ENCODE data around the gene MTRFR.
"Not testable (repeated sequence)": the region's sequence is repeated elsewhere in the genome, so short reads cannot be mapped to it uniquely, and the experiment has no call there.

The MTRFR gene

DNA sequence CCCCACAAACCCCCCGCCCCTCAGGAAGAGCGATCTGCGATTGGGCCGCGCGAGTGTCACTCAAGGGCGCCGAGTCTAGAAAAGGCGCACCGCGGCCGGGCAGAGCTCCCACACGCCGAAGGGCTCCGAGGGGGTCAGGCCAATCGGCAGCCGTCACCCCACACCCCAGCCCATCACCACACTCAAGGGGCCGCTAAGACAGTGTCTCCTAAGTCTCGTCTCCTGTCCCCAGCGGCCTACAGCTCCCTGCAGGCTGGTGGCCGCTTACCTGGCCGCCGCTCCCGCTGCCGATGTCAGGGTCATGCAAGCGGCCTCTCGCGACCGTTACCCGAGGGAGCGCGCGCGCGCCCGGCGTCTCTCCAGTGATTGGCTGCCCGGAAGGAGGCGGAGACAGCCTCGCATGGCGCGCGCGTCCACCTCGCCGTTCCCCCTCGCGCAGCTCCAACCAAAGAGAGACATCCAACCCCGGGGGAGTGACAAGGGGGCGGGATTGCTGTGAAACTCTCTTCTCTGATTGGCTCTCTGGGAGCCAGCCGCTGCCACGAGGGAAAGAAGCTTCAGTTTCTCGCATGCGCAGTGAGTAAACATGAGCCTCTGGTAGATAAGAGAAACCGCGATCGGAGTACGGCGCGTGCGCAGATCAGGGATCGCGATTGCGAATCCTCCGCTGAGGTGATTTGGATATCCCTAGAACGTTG is at the start of gene MTRFR, which contains the start of gene MPHOSPH9:
TSS of gene MTRFR (plus strand) at position 630 of the 698 bp plus-strand sequence. CDS start 20,239 bp downstream, outside the sequence.
TSS of gene MPHOSPH9 (minus strand) at position 335 of the 698 bp plus-strand sequence. CDS start 2,777 bp downstream, outside the sequence.
- DNase-seq (ENCODE audit: low read depth in 2 of 2): peak; percentile 97

GRCh38 chr12:123187637-123188036 is 45.6 kb upstream of the MTRFR start:
- DNase-seq (ENCODE audit: low read depth in 2 of 2): no peak

GRCh38 chr12:123199936-123200335 is 33.3 kb upstream of the MTRFR start:
- DNase-seq (ENCODE audit: low read depth in 2 of 2): no peak

GRCh38 chr12:123200414-123200813 is 32.8 kb upstream of the MTRFR start:
- DNase-seq (ENCODE audit: low read depth in 2 of 2): no peak

- not testable (repeated sequence) for DNase-seq (ENCODE audit: low read depth in 2 of 2)
These were observed 26.4 kb upstream of the MTRFR start for GRCh38 chr12:123206794-123207193.

- not testable (repeated sequence) for DNase-seq (ENCODE audit: low read depth in 2 of 2)
These were observed 25.4 kb upstream of the MTRFR start for GRCh38 chr12:123207815-123208214.

DNA sequence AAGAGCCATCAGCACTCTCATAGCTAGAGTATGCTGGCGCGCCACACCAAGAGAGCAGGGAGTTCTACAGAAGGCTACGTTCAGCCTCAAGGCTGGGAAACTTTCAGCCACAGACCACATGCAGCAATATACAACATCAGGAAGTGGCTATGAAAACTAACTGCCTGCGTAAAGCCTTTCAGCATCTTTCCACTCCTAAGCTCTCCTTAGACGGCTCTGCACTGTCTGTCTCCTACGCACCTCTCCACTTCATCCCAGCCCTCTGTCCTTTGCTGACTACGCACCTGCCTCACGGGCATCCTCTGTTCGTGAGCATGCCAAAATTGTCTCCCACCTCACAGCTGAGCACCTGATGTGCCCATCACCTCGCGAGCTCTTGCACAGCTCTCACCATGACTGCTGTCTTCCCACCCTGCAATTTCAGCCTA is 10.0 kb upstream of the MTRFR start:
- peak in 1 of 2 experiments; percentile 52 for DNase-seq (ENCODE audit: low read depth in 2 of 2)

- DNase-seq (ENCODE audit: low read depth in 2 of 2): no peak
These were observed 7.8 kb upstream of the MTRFR start for GRCh38 chr12:123225443-123225842.

- no peak for DNase-seq (ENCODE audit: low read depth in 2 of 2)
These were observed 5.5 kb upstream of the MTRFR start for GRCh38 chr12:123227581-123228258.

DNA sequence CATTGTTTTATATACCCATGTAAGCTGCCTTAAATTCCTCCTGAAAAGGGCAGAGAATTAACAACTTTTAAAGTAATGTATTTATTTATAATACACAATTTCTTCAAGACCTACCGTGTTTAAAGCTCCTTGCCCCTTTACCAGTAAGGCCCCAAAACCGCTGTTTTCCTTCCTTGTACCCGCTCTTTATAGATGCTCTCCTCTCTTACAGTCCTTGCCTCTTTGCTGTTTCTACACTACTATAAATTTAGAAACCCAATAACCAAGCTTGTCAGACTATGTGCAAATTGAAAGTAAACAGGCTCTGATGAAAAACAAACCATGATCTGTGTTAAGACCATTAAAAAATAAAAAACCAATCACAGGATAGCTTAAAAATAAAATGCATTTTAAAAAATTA is 4.2 kb upstream of the MTRFR start:
- no peak for DNase-seq (ENCODE audit: low read depth in 2 of 2)

GRCh38 chr12:123231931-123232330 is 1.3 kb upstream of the MTRFR start:
- DNase-seq (ENCODE audit: low read depth in 2 of 2): no peak

- no peak for DNase-seq (ENCODE audit: low read depth in 2 of 2)
These were observed 797 bp upstream of the MTRFR start for GRCh38 chr12:123232472-123232806.

DNA sequence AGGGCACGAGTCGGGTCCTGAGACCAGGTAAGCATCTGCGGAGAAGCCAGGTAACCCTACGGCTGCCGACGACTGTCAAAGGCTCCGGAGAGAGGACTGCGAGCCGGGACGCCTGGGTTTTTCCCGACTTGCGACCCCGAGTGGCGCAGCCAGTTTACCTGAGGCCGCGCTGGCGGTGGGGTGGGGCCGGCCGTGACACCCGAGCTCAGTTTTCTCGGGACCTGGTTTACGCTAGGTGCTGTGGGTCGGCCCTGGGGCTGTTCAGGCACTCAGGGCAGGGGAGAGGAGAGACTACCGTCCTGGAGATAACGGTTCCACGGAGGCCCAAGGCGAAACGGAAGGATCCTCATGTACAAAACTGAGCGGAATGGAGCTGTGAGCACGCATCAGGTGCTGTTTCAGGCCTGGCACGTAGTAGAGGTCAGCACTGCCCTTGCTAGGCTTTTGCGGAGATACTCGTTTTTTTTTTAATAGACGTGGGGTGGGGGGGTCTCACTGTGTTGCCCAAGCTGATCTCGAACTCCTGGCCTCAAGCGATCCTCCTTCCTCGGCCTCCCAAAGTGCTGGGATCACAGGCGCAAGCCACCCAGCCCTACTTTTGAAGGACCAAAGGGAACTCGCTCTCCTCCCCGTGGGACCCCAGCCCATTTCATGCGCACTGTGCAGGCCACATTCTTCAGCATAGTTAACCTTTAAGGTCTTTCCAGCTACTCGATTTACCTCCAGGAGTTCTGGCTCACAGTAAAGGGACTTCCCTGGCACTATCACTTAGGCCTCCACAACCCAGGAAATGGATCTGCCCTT is 471 bp downstream of the MTRFR start:
- DNase-seq (ENCODE audit: low read depth in 2 of 2): no peak

DNA sequence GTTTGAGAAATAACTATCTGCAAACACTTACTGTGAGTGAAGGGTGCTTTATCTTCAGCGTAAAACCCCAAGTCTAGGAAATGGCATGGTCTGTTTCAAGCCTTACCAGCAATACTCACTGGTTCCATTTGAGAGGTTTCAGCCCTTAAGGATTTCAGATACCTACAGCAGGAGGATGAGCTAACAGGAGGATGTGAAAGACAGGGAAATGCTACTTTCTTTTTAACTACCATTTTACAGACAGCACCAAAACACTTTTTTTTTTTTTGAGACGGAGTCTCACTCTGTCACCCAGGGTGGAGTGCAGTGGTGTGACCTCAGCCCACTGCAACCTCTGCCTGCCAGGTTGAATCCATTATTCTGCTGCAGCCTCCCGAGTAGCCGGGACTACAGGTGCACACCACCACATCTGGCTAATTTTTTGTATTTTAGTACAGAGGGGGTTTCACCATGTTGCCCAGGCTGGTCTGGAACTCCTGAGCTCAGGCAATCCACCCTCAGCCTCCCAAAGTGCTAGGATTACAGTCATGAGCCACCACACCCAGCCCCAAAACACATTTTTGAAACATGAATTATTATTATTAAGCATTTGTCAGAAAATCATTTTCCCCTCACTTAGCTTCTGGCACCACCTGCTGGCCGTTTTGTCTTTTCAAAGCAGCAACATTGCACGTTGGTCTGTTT is 4.6 kb downstream of the MTRFR start:
- DNase-seq (ENCODE audit: low read depth in 2 of 2): peak; percentile 31 to 65

DNA sequence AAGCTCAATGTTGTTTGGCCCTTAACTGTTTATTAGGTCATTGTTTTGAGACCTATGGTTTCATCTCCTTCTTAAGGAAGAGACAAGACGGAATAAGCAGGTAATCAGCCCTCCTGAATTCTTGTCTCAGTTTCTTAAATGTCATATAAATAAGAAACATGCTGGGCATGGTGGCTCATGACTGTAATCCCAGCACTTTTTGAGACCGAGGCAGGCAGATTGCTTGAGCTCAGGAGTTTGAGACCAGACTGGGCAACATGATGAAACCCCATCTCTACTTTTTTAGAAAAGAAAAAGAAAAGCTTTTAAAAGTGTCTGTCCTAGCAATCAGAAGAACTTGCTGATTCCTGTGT is 5.1 kb downstream of the MTRFR start:
- no peak for DNase-seq (ENCODE audit: low read depth in 2 of 2)

GRCh38 chr12:123238961-123239360 is 5.7 kb downstream of the MTRFR start:
- DNase-seq (ENCODE audit: low read depth in 2 of 2): no peak

GRCh38 chr12:123242116-123242904 is 9.1 kb downstream of the MTRFR start:
- no peak for DNase-seq (ENCODE audit: low read depth in 2 of 2)

GRCh38 chr12:123243671-123244262 is 10.5 kb downstream of the MTRFR start:
- DNase-seq (ENCODE audit: low read depth in 2 of 2): no peak

- no peak for DNase-seq (ENCODE audit: low read depth in 2 of 2)
These were observed 12.4 kb downstream of the MTRFR start for GRCh38 chr12:123245678-123246077.

DNA sequence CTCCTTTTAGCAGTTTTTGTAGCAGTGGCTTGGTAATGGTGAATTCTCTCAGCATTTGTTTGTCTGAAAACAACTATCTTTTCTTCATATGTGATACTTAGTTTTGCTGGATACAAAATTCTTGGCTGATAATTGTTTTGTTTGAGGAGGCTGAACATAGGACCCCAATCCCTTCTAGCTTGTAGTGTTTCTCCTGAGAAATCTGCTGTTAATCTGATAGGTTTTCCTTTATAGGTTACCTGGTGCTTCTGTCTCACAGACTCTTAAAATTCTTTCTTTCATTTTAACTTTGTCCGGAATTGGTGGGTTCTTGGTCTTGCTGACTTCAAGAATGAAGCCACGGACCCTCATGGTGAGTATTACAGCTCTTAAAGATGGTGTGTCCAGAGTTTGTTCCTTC is 14.9 kb downstream of the MTRFR start:
- DNase-seq (ENCODE audit: low read depth in 2 of 2): not testable (repeated sequence)
